B cell (primary cell): Measurements from ENCODE around the gene GAMT. TPM values are rescaled to one million over a fixed set of nuclear protein-coding genes. Genes with fewer than 3 reads are reported as not detected.

Experiments
- ATAC-seq: fragments of 200-7000 bp; cut with Tn5 transposase; one replicate; pipeline ENCODE4 v1.10.0; 2021; ENCODE audit warnings: low read depth, mild to moderate bottlenecking, moderate number of reproducible peaks, moderate library complexity
- CTCF ChIA-PET: fragments of 350-600 bp; sonication (Branson Sonifier 250); formaldehyde crosslinking; loops from one replicate; lab custom pipeline; 2021; ENCODE audit warnings: antibody characterized with exemption, inconsistent platforms; lab: Charles Lee
- POLR2A ChIA-PET: fragments of 350-600 bp; sonication (Branson Sonifier 250); formaldehyde crosslinking; loops from one replicate; lab custom pipeline; 2021; ENCODE audit warnings: antibody characterized with exemption; lab: Charles Lee
- DNase-seq: peaks from one replicate; pipeline ENCODE4 v3.0.0; 2013
- H2AFZ ChIP-seq: 2 replicates; pipeline ENCODE4 v1.6.1; 2012; ENCODE audit warnings: mild to moderate bottlenecking, low read depth, low read length; ENCODE audit not compliant: insufficient read depth, poor library complexity, severe bottlenecking
- H3K27ac ChIP-seq, 2 donors: 1 replicate in 1 of 2; 2 replicates in 1 of 2; pipeline ENCODE4 v1.5.1; 2012 to 2013; ENCODE audit warnings: low read length in 2 of 2, mild to moderate bottlenecking in 2 of 2, moderate library complexity in 1 of 2
- H3K27me3 ChIP-seq, 4 experiments: fragments of 200-600 bp in 1 of 4; sonication (generic) in 1 of 4; replicated peaks in 1 of 4; 1 replicate in 2 of 4; 2 replicates in 2 of 4; pipeline versions ENCODE4 v1.6.1 to v1.7.0; 2013 to 2016; ENCODE audit warnings: low read length in 3 of 4, mild to moderate bottlenecking in 2 of 4, mixed read lengths in 1 of 4, moderate library complexity in 1 of 4; ENCODE audit not compliant: insufficient read depth in 4 of 4, control insufficient read depth in 3 of 4; ENCODE audit errors: control extremely low read depth in 1 of 4
- H3K36me3 ChIP-seq, 2 experiments: replicated peaks in 1 of 2; 1 replicate in 1 of 2; 2 replicates in 1 of 2; pipeline versions ENCODE4 v1.6.1 to v1.7.1; 2013; ENCODE audit warnings: low read length in 1 of 2; ENCODE audit not compliant: insufficient read depth in 2 of 2, control insufficient read depth in 1 of 2; ENCODE audit errors: control extremely low read depth in 1 of 2, extremely low read depth in 1 of 2
- H3K4me1 ChIP-seq, 2 donors: fragments of 200-600 bp in 1 of 2; sonication (generic) in 1 of 2; 1 replicate in 1 of 2; 2 replicates in 1 of 2; pipeline versions ENCODE4 v1.5.1 to v1.6.1; 2013 to 2017; ENCODE audit warnings: low read length in 2 of 2; ENCODE audit not compliant: control insufficient read depth in 2 of 2, insufficient read depth in 2 of 2
- H3K4me2 ChIP-seq: replicated peaks from 2 replicates; pipeline ENCODE3; 2012; ENCODE audit warnings: mild to moderate bottlenecking, low read depth, low read length; ENCODE audit not compliant: poor library complexity, severe bottlenecking
- H3K4me3 ChIP-seq, 5 experiments: fragments of 200-600 bp in 1 of 5; sonication (generic) in 1 of 5; 1 replicate in 3 of 5; 2 replicates in 2 of 5; pipeline versions ENCODE4 v1.5.1 to v1.7.0; 2011 to 2016; ENCODE audit warnings: low read length in 4 of 5, mild to moderate bottlenecking in 4 of 5, low read depth in 2 of 5, control low read depth in 1 of 5, moderate library complexity in 1 of 5; ENCODE audit not compliant: insufficient read depth in 1 of 5; ENCODE audit errors: control extremely low read depth in 1 of 5, extremely low read depth in 1 of 5
- H3K79me2 ChIP-seq: fragments of 200-600 bp; sonication (generic); one replicate; pipeline ENCODE4 v1.6.0; 2016; ENCODE audit warnings: low read length; ENCODE audit not compliant: control insufficient read depth, insufficient read depth
- H3K9ac ChIP-seq: fragments of 200-600 bp; sonication (generic); 2 replicates; pipeline ENCODE4 v1.6.1; 2017; ENCODE audit warnings: mild to moderate bottlenecking, low read length, moderate library complexity
- H3K9me3 ChIP-seq, 3 donors: one replicate each; pipeline versions ENCODE4 v1.6.1 to v1.7.1; 2013; ENCODE audit warnings: low read length in 2 of 3; ENCODE audit not compliant: control insufficient read depth in 2 of 3, insufficient read depth in 1 of 3; ENCODE audit errors: control extremely low read depth in 1 of 3
- H4K20me1 ChIP-seq: 2 replicates; pipeline ENCODE4 v1.6.0; 2012; ENCODE audit warnings: mild to moderate bottlenecking, low read length; ENCODE audit not compliant: insufficient read depth, control insufficient read depth, poor library complexity, severe bottlenecking
- H3K27ac Mint-ChIP-seq: one replicate; pipeline ENCODE4 v1.8.0; 2021; ENCODE audit warnings: mixed read lengths
- H3K27me3 Mint-ChIP-seq: one replicate; pipeline ENCODE4 v1.8.0; 2021; ENCODE audit warnings: mixed read lengths
- H3K4me1 Mint-ChIP-seq: one replicate; pipeline ENCODE4 v1.8.0; 2021; ENCODE audit warnings: mixed read lengths
- H3K4me3 Mint-ChIP-seq: one replicate; pipeline ENCODE4 v1.8.0; 2021; ENCODE audit warnings: mixed read lengths
- H3K9me3 Mint-ChIP-seq: one replicate; pipeline ENCODE4 v1.8.0; 2022; ENCODE audit warnings: mixed read lengths; ENCODE audit not compliant: insufficient read depth
- CTCF ChIP-seq: fragments of 200-600 bp; IDR thresholded peaks from one replicate; pipeline ENCODE4 v1.8.0; 2022; ENCODE audit warnings: antibody characterized with exemption, mild to moderate bottlenecking
- EZH2 ChIP-seq: IDR thresholded peaks from 2 replicates; pipeline ENCODE4 v1.6.1; 2012; ENCODE audit warnings: borderline replicate concordance, low read depth, mild to moderate bottlenecking, moderate library complexity, low read length; ENCODE audit not compliant: insufficient read depth, poor library complexity, severe bottlenecking
- WGBS: methylation state at CpG from one replicate; pipeline ENCODE4 v1.1.5; 2013; ENCODE audit warnings: missing lambda C conversion rate; ENCODE audit not compliant: insufficient coverage; 5-methylcytosine and 5-hydroxymethylcytosine counted together
- intact Hi-C: fragments of 100-400 bp; cut with micrococcal nuclease; formaldehyde crosslinking; loops from one replicate; pipeline ENCODE4 v1.10.0; 2022
- polyA plus RNA-seq: library from polyadenylated mRNA; depleted of rRNA; stranded (reverse); fragments of >200 nt; gene quantifications from 2 replicates; pipeline ENCODE4 v1.2.3, GENCODE V29; 2012
- total RNA-seq, 2 donors: library from RNA; stranded (reverse); fragments of 120-200 nt in 1 of 2; gene quantifications; 1 replicate in 1 of 2; 2 replicates in 1 of 2; pipeline versions ENCODE4 v1.2.3 to v1.2.4, GENCODE V29; 2013 to 2022

GAMT gene
- total and polyA plus RNA-seq, 2 donors (not counting 1 experiment from before 2014, with no cell fraction given) = 8.8 to 12.1 TPM

DNA sequence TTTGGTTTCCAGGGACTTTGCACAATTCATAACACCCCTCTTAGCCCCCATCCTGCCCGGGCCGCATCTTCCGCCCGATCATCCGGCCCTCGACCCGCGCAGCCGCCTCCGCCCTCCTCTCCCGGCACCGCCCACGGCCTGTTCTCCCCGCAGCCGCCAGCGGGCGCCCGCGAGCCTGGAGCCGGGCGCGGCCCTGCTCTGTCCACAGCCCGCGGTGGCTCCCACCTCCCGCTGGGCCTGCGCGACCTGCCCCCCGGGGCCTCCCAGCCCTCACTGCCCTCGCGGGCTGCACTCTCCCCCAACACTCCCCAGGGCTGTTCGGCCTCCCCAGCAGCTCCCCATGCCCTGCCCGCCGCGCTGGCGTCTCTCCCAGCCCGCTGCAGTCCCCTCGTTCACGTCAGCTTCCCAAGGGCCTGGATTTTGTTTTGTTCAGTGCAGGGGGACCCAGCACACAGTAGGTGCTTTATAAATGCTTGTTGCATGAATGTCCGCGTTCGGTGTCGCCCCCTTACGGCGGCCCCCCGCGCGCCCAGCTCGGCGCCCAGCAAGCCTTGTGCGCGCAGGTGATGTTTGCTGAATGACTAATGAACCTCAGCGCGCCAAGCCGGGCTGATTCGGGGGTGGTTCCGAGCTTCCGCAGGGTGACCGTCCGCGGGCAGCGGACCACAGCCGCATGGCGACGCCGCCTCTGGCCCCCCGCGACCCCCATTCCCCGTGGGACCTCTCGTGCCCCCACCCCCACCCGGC, 44.0 kb upstream of the GAMT start:
- H3K27ac ChIP-seq = no peak overlapping the region
- intact Hi-C loops = loop anchor here (2.0 kb wide), 1 partner anchor 33 kb away; the partner anchor contains the start of gene C19orf25
- peak overlapping the region; percentile 69 for H2AFZ ChIP-seq

More for the DNA sequence above, 44.0 kb upstream of the GAMT start:
- peaks cover 0 to 42% (median 23%) of the 10 kb centered on the region in 4 experiments for H3K27me3 ChIP-seq
- Mint-ChIP-seq H3K27me3 (peaks cover 24% of the 10 kb centered on the region), H3K9me3 (no peaks in the 10 kb centered on the region), H3K4me3 (peak overlapping the region; percentile 84), H3K4me1 (peaks cover 26% of the 10 kb centered on the region), H3K27ac (peak overlapping the region; percentile 20)
- peaks cover 19 to 29% of the 10 kb centered on the region in 2 donors for H3K4me1 ChIP-seq
- peaks cover 0 to 21% (median 0%) of the 10 kb centered on the region in 3 donors for H3K9me3 ChIP-seq
- 3% methylated on average over 60 of the region's 70 CpGs for WGBS
- H3K79me2 ChIP-seq = peaks cover 6% of the 10 kb centered on the region
- H3K9ac ChIP-seq = peak overlapping the region; percentile 61
- H3K4me2 ChIP-seq = peak overlapping the region; percentile 86
- ATAC-seq (peak; percentile 94), DNase-seq (peak; percentile 86)
- ChIA-PET POLR2A (interaction anchor here (0.6 to 1.7 kb wide), 4 partner anchors 23 to 257 kb away, joined by 3 to 4 read pairs (median 4); no protein-coding TSS in a partner anchor), CTCF (interaction anchor here (0.8 to 2.5 kb wide), 5 partner anchors 10 to 353 kb away, joined by 3 to 11 read pairs (median 4); no protein-coding TSS in a partner anchor)
- H3K4me3 ChIP-seq = peak overlapping the region in 4 of 5 experiments; percentile 36 to 69 (median 52)
- TF ChIP-seq CTCF = peak; percentile 98
- no peak for TF ChIP-seq EZH2
- H4K20me1 ChIP-seq = peaks cover 57% of the 10 kb centered on the region
- peaks cover 0 to 14% of the 10 kb centered on the region in 2 experiments for H3K36me3 ChIP-seq
